HepG2 (cell line): ENCODE data around the gene CEP104. TPM values are rescaled to one million over a fixed set of nuclear protein-coding genes. Genes with fewer than 3 reads are reported as not detected.

Experiments
- ATAC-seq: fragments of 200-7000 bp; cut with Tn5 transposase; 3 replicates; pipeline ENCODE4 v1.9.1; 2020; ENCODE audit warnings: mild to moderate bottlenecking, moderate library complexity
- BruUV-seq: library from RNA; stranded (reverse); fragments of 400-500 nt; replicated peaks from 2 replicates; lab custom pipeline; 2021; lab: Mats Ljungman, UMichigan
- CTCF ChIA-PET: fragments of 300-600 bp; formaldehyde crosslinking; extraction: SDS; loops from one replicate; lab custom pipeline; 2021; ENCODE audit warnings: low total read pairs, inconsistent platforms, low intra/inter-chr PET ratio; lab: Yijun Ruan, JAX
- POLR2A ChIA-PET: fragments of 350-600 bp; sonication (Branson Sonifier 250); formaldehyde crosslinking; loops from one replicate; lab custom pipeline; 2020; ENCODE audit warnings: antibody characterized with exemption, inconsistent platforms; lab: Yijun Ruan, JAX
- DNase-seq: peaks from one replicate; pipeline ENCODE4 v3.0.0-alpha.2; 2015; ENCODE audit warnings: low spot score
- FAIRE-seq: peaks from 3 replicates; lab custom pipeline; 2011; peaks lifted over from hg19 to GRCh38; lab: Jason Lieb, UNC
- H2AFZ ChIP-seq: one replicate; pipeline ENCODE4 v1.6.1; 2011; ENCODE audit warnings: low read length, inconsistent platforms
- H3K27ac ChIP-seq: fragments of 300-600 bp; 3 replicates; pipeline ENCODE4 v1.8.0; 2011; ENCODE audit warnings: mixed run types, mild to moderate bottlenecking, mixed read lengths, low read length, inconsistent platforms; ENCODE audit not compliant: insufficient read depth; ENCODE audit errors: extremely low read length
- H3K27me3 ChIP-seq, 2 experiments: fragments of 200-600 bp in 1 of 2; 2 replicates in 1 of 2; 3 replicates in 1 of 2; pipeline versions ENCODE4 v1.6.0 to v1.8.0; 2011; ENCODE audit warnings: low read length in 2 of 2, mild to moderate bottlenecking in 2 of 2, moderate library complexity in 2 of 2, inconsistent platforms in 1 of 2; ENCODE audit not compliant: insufficient read depth in 2 of 2, control insufficient read depth in 1 of 2
- H3K36me3 ChIP-seq, 2 experiments: fragments of 200-600 bp in 1 of 2; replicated peaks in 1 of 2; 2 replicates in 1 of 2; 3 replicates in 1 of 2; pipeline versions ENCODE4 v1.5.1 to v1.8.0; 2011; ENCODE audit warnings: low read length in 2 of 2, inconsistent platforms in 1 of 2; ENCODE audit not compliant: insufficient read depth in 2 of 2, control insufficient read depth in 1 of 2
- H3K4me1 ChIP-seq: 2 replicates; pipeline ENCODE4 v1.5.1; 2012; ENCODE audit warnings: low read length, inconsistent platforms; ENCODE audit not compliant: insufficient read depth
- H3K4me2 ChIP-seq: 2 replicates; pipeline ENCODE4 v1.6.0; 2011; ENCODE audit warnings: low read depth, low read length, inconsistent platforms
- H3K4me3 ChIP-seq, 3 experiments: fragments of 200-600 bp in 1 of 3; sonication (generic), shearing (Covaris generic) in 1 of 3; replicated peaks in 1 of 3; 2 replicates each; pipeline ENCODE4 v1.5.1; 2011 to 2016; ENCODE audit warnings: low read length in 3 of 3, inconsistent platforms in 2 of 3, low read depth in 2 of 3, mild to moderate bottlenecking in 2 of 3, control low read depth in 1 of 3, mixed read lengths in 1 of 3; ENCODE audit not compliant: insufficient read depth in 1 of 3
- H3K79me2 ChIP-seq: one replicate; pipeline ENCODE4 v1.6.1; 2011; ENCODE audit warnings: low read length, inconsistent platforms; ENCODE audit not compliant: insufficient read depth
- H3K9ac ChIP-seq: 2 replicates; pipeline ENCODE4 v1.6.0; 2011; ENCODE audit warnings: mild to moderate bottlenecking, low read depth, low read length, inconsistent platforms; ENCODE audit not compliant: insufficient read depth
- H3K9me3 ChIP-seq: 2 replicates; pipeline ENCODE4 v1.5.1; 2012; ENCODE audit warnings: mild to moderate bottlenecking, low read length
- H4K20me1 ChIP-seq: 2 replicates; pipeline ENCODE4 v1.6.0; 2011; ENCODE audit warnings: inconsistent platforms, mild to moderate bottlenecking, low read length, moderate library complexity; ENCODE audit not compliant: insufficient read depth
- BRCA1 ChIP-seq: sonication (generic); formaldehyde crosslinking; IDR thresholded peaks from 2 replicates; pipeline ENCODE4 v1.4.0; 2020; ENCODE audit warnings: missing genetic modification reagents
- IKZF4 ChIP-seq: sonication (generic); formaldehyde crosslinking; IDR thresholded peaks from 2 replicates; pipeline ENCODE4 v1.5.1; 2020; ENCODE audit warnings: borderline replicate concordance, mild to moderate bottlenecking, low read depth, missing genetic modification reagents; ENCODE audit errors: not compliant biosample characterization
- NR2F6 ChIP-seq, 2 experiments: IDR thresholded peaks; 2 replicates each; pipeline ENCODE4 v1.6.1; 2016; ENCODE audit warnings: antibody characterized with exemption in 1 of 2, mild to moderate bottlenecking in 1 of 2
- POLR2G ChIP-seq: fragments of 200-400 bp; formaldehyde crosslinking; IDR thresholded peaks from 2 replicates; pipeline ENCODE4 v1.6.1; 2018; ENCODE audit warnings: mild to moderate bottlenecking, low read depth, low read length, moderate library complexity
- STAT5B ChIP-seq: sonication (generic); formaldehyde crosslinking; IDR thresholded peaks from 2 replicates; pipeline ENCODE4 v1.4.0; 2020; ENCODE audit warnings: missing genetic modification reagents
- TOE1 ChIP-seq: sonication (generic); formaldehyde crosslinking; IDR thresholded peaks from 2 replicates; pipeline ENCODE4 v1.4.0; 2020; ENCODE audit warnings: mild to moderate bottlenecking, missing genetic modification reagents
- XBP1 ChIP-seq: sonication (generic); formaldehyde crosslinking; IDR thresholded peaks from 2 replicates; pipeline ENCODE4 v1.5.0; 2020; ENCODE audit warnings: missing genetic modification reagents
- WGBS: methylation state at CpG from one replicate; pipeline ENCODE4 v1.1.6; 2017; ENCODE audit warnings: low lambda C conversion rate; 5-methylcytosine and 5-hydroxymethylcytosine counted together
- in situ Hi-C: cut with HindIII; loops from 2 replicates; pipeline ENCODE4 v1.10.0; 2017; ENCODE audit warnings: low pct_unique_long_range_greater_than_20kb; ENCODE audit not compliant: extremely low pct_ligation_motif_present
- intact Hi-C: fragments of 100-400 bp; cut with micrococcal nuclease; formaldehyde crosslinking; loops from one replicate; pipeline ENCODE4 v1.10.0; 2022; ENCODE audit not compliant: unreplicated experiment
- polyA plus RNA-seq, 8 experiments: library from polyadenylated mRNA; depleted of rRNA in 3 of 8; stranded (reverse) in 7 of 8; unstranded in 1 of 8; fragments of >200 nt; fragmentation: Illumina TruSeq in 4 of 8; extraction: Trizol in 4 of 8; gene quantifications; 2 replicates each; pipeline versions ENCODE4 v1.2.1 to v1.2.3, GENCODE V29; 2011 to 2016; ENCODE audit warnings: low read depth in 4 of 8, missing spikeins in 1 of 8, mixed read lengths in 1 of 8; ENCODE audit not compliant: insufficient read depth in 1 of 8
- total RNA-seq, 5 experiments: library from RNA; depleted of rRNA; stranded (reverse); fragments of >200 nt; fragmentation: Illumina TruSeq; extraction: Trizol; gene quantifications; 2 replicates each; pipeline ENCODE4 v1.2.3, GENCODE V29; 2016; ENCODE audit warnings: low read depth in 1 of 5
- TF ChIP-seq, protein P1 (sequence below): sonication (generic); formaldehyde crosslinking; IDR thresholded peaks from 2 replicates; pipeline ENCODE4 v1.5.0; 2020; ENCODE audit warnings: missing genetic modification reagents

Gene CEP104
- total and polyA plus RNA-seq, 2 of the 13 experiments (the other 11 are each of a cell fraction or from before 2014, with no cell fraction given), result 20.4 to 30.1 TPM

DNA sequence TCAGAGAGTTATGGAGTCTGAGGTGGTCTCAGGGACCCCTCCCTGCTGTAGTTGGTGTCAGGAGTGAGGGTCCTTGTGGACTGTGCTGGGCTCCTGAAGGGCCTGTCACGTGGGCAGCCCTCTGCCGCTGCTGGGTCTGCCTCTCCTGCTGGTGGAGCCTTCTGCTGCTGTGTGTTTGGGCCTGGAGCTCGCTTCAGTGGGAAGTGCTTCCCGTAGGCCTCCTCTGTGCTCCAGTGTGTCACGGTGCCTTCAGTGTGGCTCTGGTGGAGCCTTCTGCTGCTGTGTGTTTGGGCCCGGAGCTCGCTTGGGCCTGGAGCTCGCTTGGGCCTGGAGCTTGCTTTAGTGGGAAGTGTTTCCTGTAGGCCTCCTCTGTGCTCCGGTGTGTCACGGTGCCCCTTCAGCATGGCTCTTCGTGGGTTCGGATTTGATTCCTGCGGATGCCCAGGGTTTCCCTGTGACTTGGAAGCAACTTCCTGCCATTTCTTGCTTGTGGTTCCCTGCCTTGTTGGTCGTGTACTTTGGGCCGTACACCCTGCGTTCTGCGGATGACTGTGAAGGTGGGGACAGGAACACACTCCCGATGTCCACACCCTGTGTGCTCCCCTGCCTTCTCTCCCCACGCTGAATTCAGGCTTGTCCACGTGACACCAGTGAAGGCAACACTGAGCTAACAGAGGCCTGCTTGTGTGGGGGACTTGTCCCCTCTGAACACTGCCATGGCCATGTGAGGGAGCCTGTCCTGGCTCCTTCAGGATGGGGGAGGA, 23.6 kb upstream of the CEP104 start:
- ATAC-seq, result no peak; the same call in 2 of the 3 replicates
- Histone ChIP-seq H3K79me2 (no peaks in the 10 kb centered on the region), H4K20me1 (no peaks in the 10 kb centered on the region), H3K27me3 (no peaks in the 10 kb centered on the region), H2AFZ (no peak overlapping the region), H3K4me2 (no peak overlapping the region), H3K9ac (no peak overlapping the region), H3K27ac (no peak overlapping the region), H3K4me1 (0 out of 2 replicates have a peak, but pooled peaks cover 6% of the 10 kb centered on the region), H3K9me3 (peaks cover 16% of the 10 kb centered on the region), H3K4me3 (no peak overlapping the region), H3K36me3 (peaks cover 9 to 25% of the 10 kb centered on the region in 2 experiments; a peak in 4 of 5 replicates)
- intact Hi-C loops (no loop called here), in situ Hi-C loops (no loop called here)
- ChIA-PET POLR2A (no interaction called here), CTCF (no interaction called here)
- BruUV-seq, result no TSS peak
- WGBS, result 96% methylated on average over 12 of the region's 20 CpGs
- TF ChIP-seq STAT5B (CRISPR knock-in tag) (no peak), TOE1 (CRISPR knock-in tag) (no peak), BRCA1 (CRISPR knock-in tag) (no peak), NR2F6 (IDR thresholded peaks at IDR 0.05) (no peak), NR2F6 (CRISPR knock-in tag; IDR thresholded peaks at IDR 0.05) (no peak), XBP1 (no peak), POLR2G (no peak), IKZF4 (CRISPR knock-in tag) (no peak)
- TF ChIP-seq, protein P1, sequence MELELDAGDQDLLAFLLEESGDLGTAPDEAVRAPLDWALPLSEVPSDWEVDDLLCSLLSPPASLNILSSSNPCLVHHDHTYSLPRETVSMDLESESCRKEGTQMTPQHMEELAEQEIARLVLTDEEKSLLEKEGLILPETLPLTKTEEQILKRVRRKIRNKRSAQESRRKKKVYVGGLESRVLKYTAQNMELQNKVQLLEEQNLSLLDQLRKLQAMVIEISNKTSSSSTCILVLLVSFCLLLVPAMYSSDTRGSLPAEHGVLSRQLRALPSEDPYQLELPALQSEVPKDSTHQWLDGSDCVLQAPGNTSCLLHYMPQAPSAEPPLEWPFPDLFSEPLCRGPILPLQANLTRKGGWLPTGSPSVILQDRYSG (CRISPR knock-in tag), result no peak
- DNase-seq, result no peak
- FAIRE-seq, result no peak
